Ishikawa (cell line): Measurements from ENCODE around the gene SBF2.

Experiments
- CEBPB ChIP-seq: IDR thresholded peaks from 2 replicates; pipeline ENCODE4 v1.6.1; 2012
- CREB1 ChIP-seq: IDR thresholded peaks from 2 replicates; pipeline ENCODE4 v1.6.1; 2012; ENCODE audit warnings: low read depth
- EGR1 ChIP-seq: IDR thresholded peaks from 2 replicates; pipeline ENCODE4 v1.6.1; 2012
- EP300 ChIP-seq: IDR thresholded peaks from 2 replicates; pipeline ENCODE4 v1.6.1; 2012; ENCODE audit warnings: borderline replicate concordance
- FOXM1 ChIP-seq: IDR thresholded peaks from 2 replicates; pipeline ENCODE4 v1.6.1; 2012; ENCODE audit warnings: low read depth, borderline replicate concordance
- MAX ChIP-seq: IDR thresholded peaks from 2 replicates; pipeline ENCODE4 v1.6.1; 2012
- NFIC ChIP-seq: IDR thresholded peaks from 2 replicates; pipeline ENCODE4 v1.6.1; 2012
- RAD21 ChIP-seq: IDR thresholded peaks from 2 replicates; pipeline ENCODE4 v1.6.1; 2012; ENCODE audit warnings: low read depth
- REST ChIP-seq: IDR thresholded peaks from 2 replicates; pipeline ENCODE4 v1.6.1; 2012; ENCODE audit warnings: low read depth, mild to moderate bottlenecking
- TAF1 ChIP-seq: IDR thresholded peaks from 2 replicates; pipeline ENCODE4 v1.6.1; 2012; ENCODE audit warnings: low read depth, mild to moderate bottlenecking
- TCF12 ChIP-seq: IDR thresholded peaks from 2 replicates; pipeline ENCODE4 v1.6.1; 2012; ENCODE audit warnings: low read depth
- TEAD4 ChIP-seq: IDR thresholded peaks from 2 replicates; pipeline ENCODE4 v1.6.1; 2012
- YY1 ChIP-seq: IDR thresholded peaks from 2 replicates; pipeline ENCODE4 v1.6.1; 2012; ENCODE audit warnings: low read depth
- ZBTB7A ChIP-seq: IDR thresholded peaks from 2 replicates; pipeline ENCODE4 v1.6.1; 2012; ENCODE audit warnings: low read depth
- TF ChIP-seq, protein P1 (sequence below): IDR thresholded peaks from 2 replicates; pipeline ENCODE4 v1.6.1; 2012

The SBF2 gene

GRCh38 chr11:9762531-9762930 is 531.5 kb downstream of the SBF2 start:
- no peak for TF ChIP-seq REST
- TF ChIP-seq, protein P1, sequence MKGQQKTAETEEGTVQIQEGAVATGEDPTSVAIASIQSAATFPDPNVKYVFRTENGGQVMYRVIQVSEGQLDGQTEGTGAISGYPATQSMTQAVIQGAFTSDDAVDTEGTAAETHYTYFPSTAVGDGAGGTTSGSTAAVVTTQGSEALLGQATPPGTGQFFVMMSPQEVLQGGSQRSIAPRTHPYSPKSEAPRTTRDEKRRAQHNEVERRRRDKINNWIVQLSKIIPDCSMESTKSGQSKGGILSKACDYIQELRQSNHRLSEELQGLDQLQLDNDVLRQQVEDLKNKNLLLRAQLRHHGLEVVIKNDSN: no peak
- no peak for TF ChIP-seq FOXM1
- no peak for TF ChIP-seq NFIC
- no peak for TF ChIP-seq EGR1
- no peak for TF ChIP-seq CREB1
- no peak for TF ChIP-seq ZBTB7A
- no peak for TF ChIP-seq TAF1
- no peak for TF ChIP-seq MAX
- TF ChIP-seq EP300: no peak
- TF ChIP-seq RAD21: no peak
- no peak for TF ChIP-seq YY1
- TF ChIP-seq TEAD4: no peak
- no peak for TF ChIP-seq TCF12
- no peak for TF ChIP-seq CEBPB

DNA sequence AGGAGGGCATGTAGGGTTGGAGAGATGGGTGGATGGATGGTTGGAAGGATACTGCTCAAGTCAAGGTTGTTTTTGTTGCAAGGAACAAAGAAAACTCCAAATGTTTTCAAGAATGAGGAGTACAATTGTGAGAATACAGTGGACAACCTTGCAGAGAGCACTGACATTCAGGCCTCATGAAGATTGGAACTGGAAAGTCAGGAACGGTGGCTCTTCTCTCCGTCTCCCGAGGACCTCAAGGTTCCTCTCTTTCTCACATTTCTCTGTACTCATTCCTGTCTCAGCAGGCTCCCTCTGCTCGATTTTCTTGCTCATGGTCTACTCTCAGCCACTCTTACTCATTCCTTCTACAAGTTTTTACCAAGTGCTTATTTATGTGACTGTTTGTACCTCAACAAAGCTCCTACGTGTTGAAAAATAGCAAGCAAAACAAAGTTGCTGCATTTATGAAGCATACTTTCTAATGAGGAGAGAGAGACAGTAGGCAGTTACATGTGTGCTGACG is 532.5 kb downstream of the SBF2 start:
- TF ChIP-seq TCF12 (no peak), RAD21 (no peak), EGR1 (no peak), REST (no peak)

DNA sequence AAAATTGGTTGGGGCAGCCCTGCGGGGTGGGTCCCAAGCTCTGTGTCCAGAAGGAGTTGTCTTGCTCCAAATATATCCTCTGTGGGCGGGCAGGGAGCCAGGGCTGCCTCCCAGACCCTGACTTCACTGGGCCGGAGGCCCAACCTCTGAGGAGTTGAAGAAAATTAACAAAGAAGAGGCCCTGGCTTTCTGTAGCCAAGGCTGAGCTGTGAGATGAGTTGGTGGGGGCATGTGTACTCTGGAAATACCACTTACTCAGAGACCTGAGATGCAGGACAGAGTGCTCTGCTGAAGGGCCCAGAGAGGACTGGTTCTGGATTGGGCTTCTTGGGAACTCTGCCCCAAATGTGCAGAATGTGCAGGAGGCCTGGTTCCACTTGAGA is 533.8 kb downstream of the SBF2 start:
- TF ChIP-seq REST (no peak), RAD21 (no peak)

DNA sequence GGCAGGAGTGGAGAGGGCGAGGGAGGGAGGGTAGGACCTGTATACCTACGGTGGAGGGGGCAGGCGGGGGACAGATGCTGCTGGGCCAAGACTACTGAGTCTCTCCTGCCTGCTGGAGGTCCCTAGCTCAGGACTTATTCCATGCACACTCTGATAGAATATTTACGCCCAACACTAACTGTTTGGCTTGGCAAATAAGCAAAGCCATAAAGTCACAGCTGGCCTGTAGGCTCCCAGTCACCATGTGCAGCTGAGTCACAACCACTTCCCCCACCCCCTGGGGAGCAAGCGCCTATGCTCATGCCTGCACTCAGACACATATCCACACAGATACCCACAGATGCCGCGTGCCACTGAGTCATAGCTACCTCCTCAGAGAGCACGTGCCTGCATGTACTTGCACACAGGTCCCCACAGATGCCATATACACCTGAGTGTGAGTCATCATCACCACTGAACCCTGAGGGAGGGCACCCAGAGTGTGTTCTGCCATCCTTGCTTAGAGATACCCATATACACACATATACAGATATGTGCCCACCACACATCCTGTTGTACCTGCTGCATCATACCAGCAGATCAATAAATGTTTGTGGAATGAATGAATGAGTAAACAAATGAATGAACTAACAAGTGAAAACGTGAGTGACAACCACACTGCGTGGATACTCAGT is 534.4 kb downstream of the SBF2 start:
- TF ChIP-seq TCF12 (peak; percentile 90), TEAD4 (peak; percentile 71), EGR1 (no peak), ZBTB7A (no peak), TAF1 (no peak), CREB1 (no peak), RAD21 (no peak), MAX (peak; percentile 93), CEBPB (0 out of 2 replicates have a peak, but pooled peaks have one; percentile 2), REST (no peak), YY1 (no peak), EP300 (peak; percentile 85; the same call in 1 of the 2 replicates), FOXM1 (peak; percentile 46; the same call in 1 of the 2 replicates), NFIC (peak; percentile 50)
- TF ChIP-seq, protein P1: peak; percentile 77
